ENCODE data around the gene IRF8.

DNA sequence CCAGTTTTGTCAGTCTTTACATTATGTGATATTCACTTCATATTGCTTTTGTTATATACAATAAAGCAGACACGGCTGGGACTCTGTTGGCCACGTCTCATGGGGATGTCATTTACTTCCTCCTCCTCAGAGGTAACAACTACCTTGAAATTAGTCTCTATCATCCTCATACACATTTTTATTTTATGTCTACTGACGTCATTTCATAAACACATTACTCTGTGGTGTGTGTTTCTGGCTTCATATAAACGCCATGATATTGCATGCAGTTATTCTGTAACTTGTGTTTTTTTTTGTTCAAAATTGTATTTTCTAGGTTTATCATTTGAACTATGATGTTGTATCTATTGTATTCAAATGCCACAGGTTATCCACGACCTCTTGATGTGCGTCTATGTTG is 13.4 kb upstream of the IRF8 start:
- TF ChIP-seq, protein P1, sequence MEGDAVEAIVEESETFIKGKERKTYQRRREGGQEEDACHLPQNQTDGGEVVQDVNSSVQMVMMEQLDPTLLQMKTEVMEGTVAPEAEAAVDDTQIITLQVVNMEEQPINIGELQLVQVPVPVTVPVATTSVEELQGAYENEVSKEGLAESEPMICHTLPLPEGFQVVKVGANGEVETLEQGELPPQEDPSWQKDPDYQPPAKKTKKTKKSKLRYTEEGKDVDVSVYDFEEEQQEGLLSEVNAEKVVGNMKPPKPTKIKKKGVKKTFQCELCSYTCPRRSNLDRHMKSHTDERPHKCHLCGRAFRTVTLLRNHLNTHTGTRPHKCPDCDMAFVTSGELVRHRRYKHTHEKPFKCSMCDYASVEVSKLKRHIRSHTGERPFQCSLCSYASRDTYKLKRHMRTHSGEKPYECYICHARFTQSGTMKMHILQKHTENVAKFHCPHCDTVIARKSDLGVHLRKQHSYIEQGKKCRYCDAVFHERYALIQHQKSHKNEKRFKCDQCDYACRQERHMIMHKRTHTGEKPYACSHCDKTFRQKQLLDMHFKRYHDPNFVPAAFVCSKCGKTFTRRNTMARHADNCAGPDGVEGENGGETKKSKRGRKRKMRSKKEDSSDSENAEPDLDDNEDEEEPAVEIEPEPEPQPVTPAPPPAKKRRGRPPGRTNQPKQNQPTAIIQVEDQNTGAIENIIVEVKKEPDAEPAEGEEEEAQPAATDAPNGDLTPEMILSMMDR (IDR thresholded peaks at IDR 0.05), result no peak
- TF ChIP-seq POLR2A (IDR thresholded peaks at IDR 0.05), result no peak
